ENCODE data around the gene PPP3CA. TPM values are rescaled to one million over a fixed set of nuclear protein-coding genes. Genes with fewer than 3 reads are reported as not detected.

PPP3CA gene
- total and polyA plus RNA-seq, 2 of the 13 experiments (the other 11 are each of a cell fraction or from before 2014, with no cell fraction given) = 4.8 to 13.2 TPM

DNA sequence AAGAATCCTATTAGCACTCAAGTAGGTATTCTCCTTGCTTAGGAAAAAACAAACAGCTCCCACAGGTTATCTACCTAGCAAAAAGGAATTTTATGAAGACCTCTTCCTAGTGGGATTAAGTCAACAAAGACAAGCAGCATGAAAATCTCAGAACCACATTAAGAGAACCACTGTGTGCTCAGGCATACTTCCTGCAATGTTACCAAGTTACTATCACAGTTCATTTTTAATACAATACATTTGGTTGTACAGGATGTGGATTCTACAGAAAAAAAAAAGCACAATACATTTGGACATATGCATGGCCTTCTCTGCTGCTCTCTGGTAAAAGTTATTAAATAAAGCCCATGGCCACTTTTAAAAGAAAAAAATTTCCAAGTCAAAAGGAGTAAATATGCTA, 193.7 kb downstream of the PPP3CA start:
- CTCF ChIA-PET (ENCODE audit: low intra/inter-chr PET ratio, low total read pairs) = no interaction called here
- no peaks in the 10 kb centered on the region for H3K79me2 ChIP-seq (ENCODE audit: insufficient read depth, low read length)

DNA sequence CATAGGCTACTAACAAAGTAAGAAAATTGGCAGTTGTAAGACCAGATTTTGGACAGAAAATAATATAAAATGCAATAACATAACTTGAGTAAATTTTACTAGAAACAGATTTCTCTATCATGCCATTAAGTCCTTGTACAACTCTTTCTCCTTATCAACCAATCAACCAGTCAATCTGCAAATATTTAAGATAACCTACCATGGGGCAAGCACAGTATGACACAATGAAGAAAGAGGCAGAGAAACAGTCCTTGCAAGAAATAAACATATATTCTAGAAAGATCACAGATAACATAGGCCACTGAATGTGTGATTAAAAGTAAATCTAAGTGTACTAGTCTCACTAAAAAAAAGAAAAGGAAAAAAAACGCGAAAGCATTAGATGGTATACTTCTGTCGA, 194.8 kb downstream of the PPP3CA start:
- over 99% methylated on average over 3 of the region's 3 CpGs for WGBS (ENCODE audit: low lambda C conversion rate)
- H3K27ac ChIP-seq (ENCODE audit: extremely low read length, insufficient read depth, low read length) = no peak overlapping the region
- intact Hi-C loops (cut with micrococcal nuclease; ENCODE audit: unreplicated experiment) (no loop called here), in situ Hi-C loops (cut with HindIII; ENCODE audit: extremely low pct_ligation_motif_present, low pct_unique_long_range_greater_than_20kb) (no loop called here)
- H3K9me3 ChIP-seq (ENCODE audit: low read length) = no peaks in the 10 kb centered on the region
- no TSS peak for BruUV-seq (replicated peaks)
- H3K27me3 ChIP-seq (ENCODE audit: control insufficient read depth in 1 of 2, insufficient read depth in 2 of 2, low read length in 2 of 2) = no peaks in the 10 kb centered on the region
- no peak overlapping the region for H3K4me2 ChIP-seq (ENCODE audit: low read depth, low read length)
- H3K79me2 ChIP-seq (ENCODE audit: insufficient read depth, low read length) = no peaks in the 10 kb centered on the region
- H3K36me3 ChIP-seq (replicated peaks in 1 of 2; ENCODE audit: control insufficient read depth in 1 of 2, insufficient read depth in 2 of 2, low read length in 2 of 2) = no peaks in the 10 kb centered on the region
- ATAC-seq (no peak), FAIRE-seq (no peak), DNase-seq (ENCODE audit: low spot score) (no peak)
- H4K20me1 ChIP-seq (ENCODE audit: insufficient read depth, low read length) = no peaks in the 10 kb centered on the region
- H3K9ac ChIP-seq (ENCODE audit: insufficient read depth, low read depth, low read length) = no peak overlapping the region
- H2AFZ ChIP-seq (ENCODE audit: low read length) = no peak overlapping the region
- POLR2A ChIA-PET = no interaction called here
- H3K4me1 ChIP-seq (ENCODE audit: insufficient read depth, low read length) = no peaks in the 10 kb centered on the region
- CTCF ChIA-PET (ENCODE audit: low intra/inter-chr PET ratio, low total read pairs) = no interaction called here
- no peak overlapping the region for H3K4me3 ChIP-seq (replicated peaks in 1 of 3; ENCODE audit: insufficient read depth in 1 of 3, low read depth in 2 of 3, low read length in 3 of 3)
- TF ChIP-seq, protein P1, sequence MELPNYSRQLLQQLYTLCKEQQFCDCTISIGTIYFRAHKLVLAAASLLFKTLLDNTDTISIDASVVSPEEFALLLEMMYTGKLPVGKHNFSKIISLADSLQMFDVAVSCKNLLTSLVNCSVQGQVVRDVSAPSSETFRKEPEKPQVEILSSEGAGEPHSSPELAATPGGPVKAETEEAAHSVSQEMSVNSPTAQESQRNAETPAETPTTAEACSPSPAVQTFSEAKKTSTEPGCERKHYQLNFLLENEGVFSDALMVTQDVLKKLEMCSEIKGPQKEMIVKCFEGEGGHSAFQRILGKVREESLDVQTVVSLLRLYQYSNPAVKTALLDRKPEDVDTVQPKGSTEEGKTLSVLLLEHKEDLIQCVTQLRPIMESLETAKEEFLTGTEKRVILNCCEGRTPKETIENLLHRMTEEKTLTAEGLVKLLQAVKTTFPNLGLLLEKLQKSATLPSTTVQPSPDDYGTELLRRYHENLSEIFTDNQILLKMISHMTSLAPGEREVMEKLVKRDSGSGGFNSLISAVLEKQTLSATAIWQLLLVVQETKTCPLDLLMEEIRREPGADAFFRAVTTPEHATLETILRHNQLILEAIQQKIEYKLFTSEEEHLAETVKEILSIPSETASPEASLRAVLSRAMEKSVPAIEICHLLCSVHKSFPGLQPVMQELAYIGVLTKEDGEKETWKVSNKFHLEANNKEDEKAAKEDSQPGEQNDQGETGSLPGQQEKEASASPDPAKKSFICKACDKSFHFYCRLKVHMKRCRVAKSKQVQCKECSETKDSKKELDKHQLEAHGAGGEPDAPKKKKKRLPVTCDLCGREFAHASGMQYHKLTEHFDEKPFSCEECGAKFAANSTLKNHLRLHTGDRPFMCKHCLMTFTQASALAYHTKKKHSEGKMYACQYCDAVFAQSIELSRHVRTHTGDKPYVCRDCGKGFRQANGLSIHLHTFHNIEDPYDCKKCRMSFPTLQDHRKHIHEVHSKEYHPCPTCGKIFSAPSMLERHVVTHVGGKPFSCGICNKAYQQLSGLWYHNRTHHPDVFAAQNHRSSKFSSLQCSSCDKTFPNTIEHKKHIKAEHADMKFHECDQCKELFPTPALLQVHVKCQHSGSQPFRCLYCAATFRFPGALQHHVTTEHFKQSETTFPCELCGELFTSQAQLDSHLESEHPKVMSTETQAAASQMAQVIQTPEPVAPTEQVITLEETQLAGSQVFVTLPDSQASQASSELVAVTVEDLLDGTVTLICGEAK (IDR thresholded peaks at IDR 0.05) = no peak
- TF ChIP-seq, protein P1 (CRISPR knock-in tag; IDR thresholded peaks at IDR 0.05) = no peak
- no peak for TF ChIP-seq JDP2 (CRISPR knock-in tag; IDR thresholded peaks at IDR 0.05; ENCODE audit: borderline replicate concordance)
- no peak for TF ChIP-seq RARA (CRISPR knock-in tag; IDR thresholded peaks at IDR 0.05)

More for the DNA sequence above, 193.7 kb downstream of the PPP3CA start:
- intact Hi-C loops (cut with micrococcal nuclease; ENCODE audit: unreplicated experiment) = no loop called here
- H3K9me3 ChIP-seq (ENCODE audit: low read length) = no peaks in the 10 kb centered on the region
- H3K4me3 ChIP-seq (replicated peaks in 1 of 3; ENCODE audit: insufficient read depth in 1 of 3, low read depth in 2 of 3, low read length in 3 of 3) = no peak overlapping the region
- H4K20me1 ChIP-seq (ENCODE audit: insufficient read depth, low read length) = no peaks in the 10 kb centered on the region
- FAIRE-seq = no peak
- TF ChIP-seq ZFY (CRISPR knock-in tag; IDR thresholded peaks at IDR 0.05) (no peak), ZFP90 (CRISPR knock-in tag; IDR thresholded peaks at IDR 0.05; ENCODE audit: borderline replicate concordance) (no peak), ADNP (CRISPR knock-in tag; IDR thresholded peaks at IDR 0.05) (no peak)
- no peak for DNase-seq (ENCODE audit: low spot score)
- H3K27ac ChIP-seq (ENCODE audit: extremely low read length, insufficient read depth, low read length) = no peak overlapping the region
- H3K36me3 ChIP-seq (replicated peaks in 1 of 2; ENCODE audit: control insufficient read depth in 1 of 2, insufficient read depth in 2 of 2, low read length in 2 of 2) = no peaks in the 10 kb centered on the region
- no peak overlapping the region for H2AFZ ChIP-seq (ENCODE audit: low read length)
- H3K4me2 ChIP-seq (ENCODE audit: low read depth, low read length) = no peak overlapping the region
- H3K4me1 ChIP-seq (ENCODE audit: insufficient read depth, low read length) = no peaks in the 10 kb centered on the region
- BruUV-seq (replicated peaks) = no TSS peak
- in situ Hi-C loops (cut with HindIII; ENCODE audit: extremely low pct_ligation_motif_present, low pct_unique_long_range_greater_than_20kb) = no loop called here
- POLR2A ChIA-PET = interaction anchor here (0.6 kb wide), 1 partner anchor 337 kb away, joined by 3 read pairs; no protein-coding TSS in a partner anchor
- H3K27me3 ChIP-seq (ENCODE audit: control insufficient read depth in 1 of 2, insufficient read depth in 2 of 2, low read length in 2 of 2) = no peaks in the 10 kb centered on the region
- no peak overlapping the region for H3K9ac ChIP-seq (ENCODE audit: insufficient read depth, low read depth, low read length)
- no peak for ATAC-seq
